Muscle of leg (tissue), 16 donors: ENCODE measurements around the gene SHISA2. TPM values are rescaled to one million over a fixed set of nuclear protein-coding genes. Genes with fewer than 3 reads are reported as not detected.
"Not testable (repeated sequence)": the region's sequence is repeated elsewhere in the genome, so short reads cannot be mapped to it uniquely, and the experiment has no call there.

Experiments used
- DNase-seq: peaks from one replicate; pipeline ENCODE4 v3.0.0; 2013
- H3K27ac ChIP-seq: one replicate; pipeline ENCODE4 v1.5.1; 2013; ENCODE audit warnings: mild to moderate bottlenecking, low read length, control low read depth
- H3K27me3 ChIP-seq: one replicate; pipeline ENCODE4 v1.6.1; 2013; ENCODE audit warnings: low read length; ENCODE audit not compliant: control insufficient read depth, insufficient read depth
- H3K36me3 ChIP-seq: one replicate; pipeline ENCODE4 v1.6.1; 2013; ENCODE audit warnings: low read length; ENCODE audit not compliant: control insufficient read depth, insufficient read depth
- H3K4me1 ChIP-seq: one replicate; pipeline ENCODE4 v1.6.1; 2013; ENCODE audit warnings: low read length; ENCODE audit not compliant: control insufficient read depth, insufficient read depth
- H3K4me3 ChIP-seq: one replicate; pipeline ENCODE4 v1.5.1; 2013; ENCODE audit warnings: low read length, control low read depth
- H3K9me3 ChIP-seq: replicated peaks from 2 replicates; pipeline ENCODE4 v1.6.1; 2013; ENCODE audit warnings: low read depth, low read length; ENCODE audit not compliant: control insufficient read depth
- WGBS: methylation state at CpG from one replicate; pipeline ENCODE4 v1.1.5; 2013; ENCODE audit warnings: missing lambda C conversion rate; ENCODE audit not compliant: insufficient coverage; 5-methylcytosine and 5-hydroxymethylcytosine counted together
- long read RNA-seq, 11 donors: transcript quantifications; one replicate each; lab custom pipeline, GENCODE V29; 2026
- polyA plus RNA-seq, 8 donors: library from polyadenylated mRNA; unstranded; fragments of 120-200 nt; gene quantifications; one replicate each; pipeline versions ENCODE4 v1.2.1 to v1.2.3, GENCODE V29; 2013; ENCODE audit warnings: inconsistent platforms in 1 of 8, low replicate concordance in 1 of 8; ENCODE audit not compliant: insufficient read length in 8 of 8, insufficient read depth in 1 of 8
- total RNA-seq: library from RNA; stranded (reverse); fragments of 120-200 nt; gene quantifications from one replicate; pipeline ENCODE4 v1.2.4, GENCODE V29; 2013

The SHISA2 gene
- total RNA-seq, result 96.6 TPM
- 10 to 100 TPM; 35.5 to 64.1 (median 52.8) TPM for polyA plus RNA-seq
- long read RNA-seq, donor 1, transcript SHISA2-201 (2 exons, 2,860 nt), result major isoform, 13 of 13 reads
- long read RNA-seq, donor 1, partial matches to known transcripts, result 0 of 13 reads
- long read RNA-seq, donor 1, other reads (novel, unspliced or antisense), result 0 of 13 reads
- long read RNA-seq, donor 2, partial matches to known transcripts, result 0 of 3 reads
- long read RNA-seq, donor 2, other reads (novel, unspliced or antisense), result 0 of 3 reads
- long read RNA-seq, donor 3, transcript SHISA2-201 (2 exons, 2,860 nt), result major isoform, 63 of 63 reads
- long read RNA-seq, donor 3, partial matches to known transcripts, result 0 of 63 reads
- long read RNA-seq, donor 3, other reads (novel, unspliced or antisense), result 0 of 63 reads
- long read RNA-seq, donor 4, transcript SHISA2-201 (2 exons, 2,860 nt), result major isoform, 29 of 29 reads
- long read RNA-seq, donor 4, partial matches to known transcripts, result 0 of 29 reads
- long read RNA-seq, donor 4, other reads (novel, unspliced or antisense), result 0 of 29 reads
- long read RNA-seq, donor 5, transcript SHISA2-201 (2 exons, 2,860 nt), result major isoform, 38 of 38 reads
- long read RNA-seq, donor 5, partial matches to known transcripts, result 0 of 38 reads
- long read RNA-seq, donor 5, other reads (novel, unspliced or antisense), result 0 of 38 reads
- long read RNA-seq, donor 6, transcript SHISA2-201 (2 exons, 2,860 nt), result major isoform, 24 of 24 reads
- long read RNA-seq, donor 6, partial matches to known transcripts, result 0 of 24 reads
- long read RNA-seq, donor 6, other reads (novel, unspliced or antisense), result 0 of 24 reads
- long read RNA-seq, donor 7, transcript SHISA2-201 (2 exons, 2,860 nt), result major isoform, 15 of 15 reads
- long read RNA-seq, donor 7, partial matches to known transcripts, result 0 of 15 reads
- long read RNA-seq, donor 7, other reads (novel, unspliced or antisense), result 0 of 15 reads
- long read RNA-seq, donor 8, transcript SHISA2-201 (2 exons, 2,860 nt), result major isoform, 9 of 9 reads
- long read RNA-seq, donor 8, partial matches to known transcripts, result 0 of 9 reads
- long read RNA-seq, donor 8, other reads (novel, unspliced or antisense), result 0 of 9 reads
- long read RNA-seq, donor 9, transcript SHISA2-201 (2 exons, 2,860 nt), result major isoform, 16 of 16 reads
- long read RNA-seq, donor 9, partial matches to known transcripts, result 0 of 16 reads
- long read RNA-seq, donor 9, other reads (novel, unspliced or antisense), result 0 of 16 reads
- long read RNA-seq, donor 10, transcript SHISA2-201 (2 exons, 2,860 nt), result major isoform, 22 of 22 reads
- long read RNA-seq, donor 10, partial matches to known transcripts, result 0 of 22 reads
- long read RNA-seq, donor 10, other reads (novel, unspliced or antisense), result 0 of 22 reads
- long read RNA-seq, donor 11, transcript SHISA2-201 (2 exons, 2,860 nt), result major isoform, 27 of 27 reads
- long read RNA-seq, donor 11, partial matches to known transcripts, result 0 of 27 reads
- long read RNA-seq, donor 11, other reads (novel, unspliced or antisense), result 0 of 27 reads

DNA sequence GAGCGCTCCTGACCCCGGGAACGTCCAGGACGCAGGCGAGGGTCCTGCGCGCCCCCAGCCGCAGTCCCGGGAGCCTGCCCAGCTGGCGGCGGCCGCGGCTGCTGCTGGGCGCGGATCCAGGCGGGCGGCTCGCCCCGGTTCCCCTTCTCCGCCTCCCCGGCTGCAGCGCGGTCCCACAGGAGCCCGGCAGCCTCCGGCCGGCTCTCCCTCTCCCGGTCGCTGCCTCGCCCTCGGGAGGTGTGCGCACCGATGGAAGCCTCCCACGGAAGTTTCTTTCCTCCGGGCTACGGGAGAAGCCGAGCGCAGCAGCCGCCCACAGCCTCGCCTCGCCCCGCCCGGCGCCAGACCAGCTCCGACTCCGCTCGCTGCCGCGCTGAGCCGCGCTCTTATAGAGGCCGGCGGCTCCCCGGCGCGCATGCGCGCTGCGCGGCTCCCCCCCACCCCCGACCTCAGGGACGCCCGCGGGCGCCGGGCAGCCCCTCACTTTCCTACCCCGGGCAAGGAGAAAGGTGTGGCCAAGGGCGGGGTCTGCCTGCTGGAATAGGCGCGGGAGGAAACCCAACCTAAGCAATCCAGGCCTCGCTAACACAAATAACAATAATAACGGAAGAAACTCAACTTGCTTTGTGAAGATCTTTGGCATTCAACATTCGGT, at the start of gene SHISA2:
SHISA2 (minus strand) TSS at position 360 of the 655 bp plus-strand sequence. CDS start 1,041 bp downstream, outside the sequence.
- H3K27me3 ChIP-seq, result peaks cover 15% of the 10 kb centered on the region
- 0% methylated on average over 70 of the region's 72 CpGs for WGBS
- H3K4me1 ChIP-seq, result peaks cover 30% of the 10 kb centered on the region
- peak; percentile 85 for DNase-seq
- H3K27ac ChIP-seq, result peak within 1 kb of the TSS; percentile 81
- peak within 1 kb of the TSS; percentile 68 for H3K4me3 ChIP-seq
- no peaks in the 10 kb centered on the region for H3K9me3 ChIP-seq
- H3K36me3 ChIP-seq, result peaks cover 4% of the 10 kb centered on the region

DNA sequence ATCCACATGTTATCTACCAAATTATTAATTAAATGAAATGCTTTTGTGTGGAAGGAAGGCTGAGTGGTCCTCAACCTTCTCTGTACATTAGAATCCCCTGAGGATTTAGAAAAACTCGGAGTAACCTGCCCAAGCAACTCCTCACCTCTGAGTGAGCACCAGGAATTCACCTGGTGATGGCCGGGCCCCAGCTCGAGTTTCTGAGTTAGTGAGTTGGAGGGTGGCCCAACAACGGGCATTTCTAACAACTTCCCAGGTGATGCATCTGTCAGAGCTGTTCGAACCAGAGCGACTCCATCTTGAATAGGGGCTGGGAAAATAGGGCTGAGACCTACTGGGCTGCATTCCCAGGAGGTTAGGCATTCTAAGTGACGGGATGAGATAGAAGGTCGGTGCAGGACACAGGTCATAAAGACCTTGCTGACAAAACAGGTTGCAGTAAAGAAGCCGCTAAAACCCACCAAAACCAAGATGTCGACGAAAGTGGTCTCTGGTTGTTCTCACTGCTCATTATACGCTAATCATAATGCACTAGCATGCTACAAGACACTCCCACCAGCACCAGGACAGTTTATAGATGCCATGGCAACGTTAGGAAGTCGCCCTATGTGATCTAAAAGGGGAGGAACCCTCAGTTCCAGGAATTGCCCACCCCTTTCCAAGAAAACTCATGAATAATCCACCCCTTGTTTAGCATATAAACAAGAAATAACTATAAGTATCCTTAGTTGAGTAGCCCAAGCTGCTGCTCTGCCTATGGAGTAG, 44.2 kb upstream of the SHISA2 start:
- Histone ChIP-seq H3K4me1 (no peaks in the 10 kb centered on the region), H3K4me3 (no peak overlapping the region), H3K27ac (no peak overlapping the region), H3K9me3 (no peaks in the 10 kb centered on the region), H3K36me3 (no peaks in the 10 kb centered on the region), H3K27me3 (no peaks in the 10 kb centered on the region)
- DNase-seq, result no peak
- 88% methylated on average over 6 of the region's 14 CpGs for WGBS

DNA sequence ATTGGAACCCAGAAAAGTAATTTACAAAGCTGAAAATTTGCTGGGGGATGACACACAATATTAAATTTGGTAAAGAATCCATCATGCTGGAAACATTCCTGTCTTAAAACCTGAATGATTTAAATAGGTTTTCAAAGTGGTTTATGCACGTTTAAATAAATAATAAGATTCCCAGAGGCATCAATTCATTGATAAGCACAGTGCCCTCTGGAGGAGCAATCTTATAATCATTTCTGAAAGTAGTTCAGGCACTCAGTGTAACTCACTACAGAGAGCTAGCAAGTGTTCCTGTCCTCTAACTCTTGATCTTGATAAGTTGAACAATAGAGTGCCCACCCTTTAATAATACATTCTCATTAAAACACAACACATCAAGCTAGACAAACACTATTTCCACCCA, 43.5 kb upstream of the SHISA2 start:
- Histone ChIP-seq H3K36me3 (no peaks in the 10 kb centered on the region), H3K27me3 (no peaks in the 10 kb centered on the region), H3K9me3 (no peaks in the 10 kb centered on the region), H3K4me3 (no peak overlapping the region), H3K27ac (no peak overlapping the region), H3K4me1 (no peaks in the 10 kb centered on the region)
- no peak for DNase-seq
- no CpG with 5 or more reads among the region's 1 CpG for WGBS

DNA sequence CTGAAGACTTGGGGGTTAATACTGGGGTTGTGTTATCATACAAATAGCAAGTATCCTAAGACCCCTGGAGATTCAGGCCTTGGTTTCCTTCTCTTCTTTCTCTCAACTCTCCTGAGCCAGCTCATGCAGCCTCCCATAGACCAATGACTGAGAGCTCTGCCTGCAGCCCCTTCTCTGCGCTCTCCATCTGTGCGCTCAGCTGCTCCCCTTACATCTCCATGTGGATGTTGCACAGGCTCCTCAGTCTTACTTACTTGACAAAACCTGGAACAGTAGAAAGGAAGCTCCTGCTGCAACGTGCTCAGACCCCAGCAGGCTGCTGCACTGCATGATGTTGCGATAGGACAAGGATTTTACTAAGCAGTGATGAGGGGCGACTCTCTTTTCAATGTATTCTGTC, 25.0 kb upstream of the SHISA2 start:
- not testable (repeated sequence) for H3K4me3 ChIP-seq, H3K36me3 ChIP-seq, H3K27me3 ChIP-seq, H3K27ac ChIP-seq, DNase-seq, H3K9me3 ChIP-seq, H3K4me1 ChIP-seq
- WGBS, result 100% methylated on average over 2 of the region's 5 CpGs

DNA sequence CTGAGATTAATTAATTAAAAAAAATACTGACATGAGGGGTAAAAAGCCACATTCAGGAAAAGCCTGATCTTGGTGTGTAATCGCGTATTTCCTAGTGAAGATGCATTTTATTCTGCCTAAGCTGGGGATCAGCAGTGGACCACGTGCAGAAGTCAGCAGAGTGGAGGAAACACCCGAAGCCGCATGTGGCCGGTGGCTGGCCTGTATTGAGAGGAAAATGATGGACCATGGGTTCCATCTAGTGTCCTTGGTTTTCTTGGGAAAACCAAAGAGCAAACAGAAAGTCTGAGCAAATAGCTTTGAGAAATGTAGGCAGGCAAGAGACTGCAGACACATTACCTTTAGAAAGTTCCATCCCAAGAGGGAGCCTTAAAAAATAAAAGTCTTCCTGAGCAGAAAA, 23.7 kb upstream of the SHISA2 start:
- no peak overlapping the region for H3K4me3 ChIP-seq
- H3K27ac ChIP-seq, result no peak overlapping the region
- H3K9me3 ChIP-seq, result no peaks in the 10 kb centered on the region
- DNase-seq, result peak; percentile 55
- no peaks in the 10 kb centered on the region for H3K36me3 ChIP-seq
- peaks cover 5% of the 10 kb centered on the region for H3K4me1 ChIP-seq
- peaks cover 4% of the 10 kb centered on the region for H3K27me3 ChIP-seq
- WGBS, result 36% methylated on average over 5 of the region's 6 CpGs

DNA sequence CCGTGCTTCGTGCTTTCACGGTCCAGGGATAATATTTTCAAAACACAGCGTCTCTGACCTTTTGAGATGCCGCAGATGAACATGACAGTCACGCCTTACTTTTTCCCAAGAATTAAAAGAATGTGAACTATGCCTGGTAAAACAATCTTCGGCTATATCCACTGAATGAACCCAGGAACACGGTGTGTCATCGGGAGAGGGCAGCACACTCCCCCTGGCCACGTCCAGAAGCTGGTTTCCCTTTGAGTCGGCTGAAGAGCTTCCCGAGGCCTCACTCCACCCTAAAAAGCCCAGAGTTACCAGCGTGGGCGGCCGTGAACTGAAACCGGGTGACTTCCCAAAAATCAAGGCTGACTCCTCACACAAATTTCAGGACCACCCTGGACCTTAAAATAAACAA, 22.9 kb upstream of the SHISA2 start:
- Histone ChIP-seq H3K27me3 (peaks cover 4% of the 10 kb centered on the region), H3K36me3 (no peaks in the 10 kb centered on the region), H3K4me1 (peaks cover 5% of the 10 kb centered on the region), H3K9me3 (no peaks in the 10 kb centered on the region), H3K4me3 (no peak overlapping the region), H3K27ac (no peak overlapping the region)
- no peak for DNase-seq
- 37% methylated on average over 11 of the region's 16 CpGs for WGBS

DNA sequence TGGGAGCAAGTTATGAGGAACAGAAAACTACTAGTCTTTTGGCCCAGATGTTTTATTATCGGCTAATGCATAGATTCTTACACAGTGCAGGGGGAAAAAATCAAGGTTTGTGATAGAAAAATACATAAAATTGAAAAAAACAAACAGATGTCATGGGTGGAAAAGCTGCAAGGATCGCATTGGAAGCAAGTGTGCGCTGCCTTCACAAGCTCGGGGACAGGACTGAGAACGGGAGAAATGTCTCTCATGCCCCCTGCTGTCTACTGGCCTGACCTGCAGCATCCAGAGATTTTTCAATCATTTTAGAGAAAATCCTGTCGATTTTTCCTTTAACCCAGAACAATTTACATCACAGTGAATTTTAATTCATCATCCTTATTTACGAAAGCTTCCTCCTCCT, 20.5 kb upstream of the SHISA2 start:
- H3K36me3 ChIP-seq, H3K4me3 ChIP-seq, H3K9me3 ChIP-seq, DNase-seq, H3K4me1 ChIP-seq, H3K27ac ChIP-seq, H3K27me3 ChIP-seq: not testable (repeated sequence)
- WGBS, result no CpG with 5 or more reads among the region's 7 CpGs

DNA sequence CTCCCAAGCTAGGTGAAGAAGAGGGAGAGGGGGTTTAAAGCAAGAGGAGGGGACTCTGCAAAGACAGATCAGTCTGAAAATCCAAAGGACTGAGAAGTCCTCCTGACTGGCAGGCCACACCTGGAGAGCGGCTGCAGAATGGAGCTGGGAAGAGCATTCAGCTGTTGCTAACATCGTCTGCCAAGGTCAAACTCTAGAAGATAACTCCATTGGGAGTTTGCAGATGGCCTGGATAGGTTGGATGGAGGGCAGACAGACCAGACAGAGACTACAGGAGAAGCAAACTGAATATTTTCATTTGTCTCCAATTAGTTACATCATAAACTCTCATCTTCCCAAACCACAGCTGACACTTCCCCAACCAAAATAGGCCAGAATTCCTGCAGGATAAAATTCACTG, 19.9 kb upstream of the SHISA2 start:
- no peak overlapping the region for H3K4me3 ChIP-seq
- no peaks in the 10 kb centered on the region for H3K36me3 ChIP-seq
- H3K27ac ChIP-seq, result no peak overlapping the region
- peaks cover 4% of the 10 kb centered on the region for H3K27me3 ChIP-seq
- 24% methylated on average over 2 of the region's 2 CpGs for WGBS
- DNase-seq, result peak; percentile 80
- H3K9me3 ChIP-seq, result no peaks in the 10 kb centered on the region
- H3K4me1 ChIP-seq, result peaks cover 5% of the 10 kb centered on the region

DNA sequence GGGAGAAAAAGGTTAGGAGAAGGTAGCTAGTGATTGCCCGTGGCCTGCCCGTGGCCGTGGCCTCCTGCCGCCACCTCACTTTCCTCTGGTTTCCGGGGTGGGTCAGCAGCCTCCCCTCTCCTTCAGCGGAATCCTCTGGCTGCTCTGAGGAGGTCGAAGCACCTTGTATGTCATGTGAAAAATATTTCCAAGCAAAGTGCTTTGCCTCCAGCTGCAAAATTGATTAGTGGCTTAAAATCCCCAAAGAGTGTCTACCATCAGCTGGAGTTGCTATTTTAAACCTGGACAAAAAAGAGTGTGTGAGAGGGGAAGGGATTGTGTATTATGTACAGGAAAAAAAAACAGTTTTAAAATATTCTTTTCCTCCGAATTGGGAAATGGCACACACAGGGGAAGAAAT, 17.8 kb upstream of the SHISA2 start:
- not testable (repeated sequence) for H3K9me3 ChIP-seq, H3K27ac ChIP-seq, H3K27me3 ChIP-seq, H3K36me3 ChIP-seq, H3K4me3 ChIP-seq, H3K4me1 ChIP-seq
- 9% methylated on average over 5 of the region's 8 CpGs for WGBS
- DNase-seq, result peak; percentile 76
